Stimulated activated CD4-positive, alpha-beta T cell treated with anti-CD3 and anti-CD28 coated beads, Interleukin-12 subunit alpha, Interleukin-12 subunit beta, amount 100 ng/mL, for 4 hours (primary cell): ENCODE results near the gene FNDC3B.

Source experiments
- DNase-seq: peaks from one replicate; pipeline ENCODE4 v3.0.0-alpha.2; 2020

The FNDC3B gene

GRCh38 chr3:172380632-172381031, 341.3 kb downstream of the FNDC3B start:
- DNase-seq = no peak

- DNase-seq = no peak
Measured at GRCh38 chr3:172383306-172383796, 344.0 kb downstream of the FNDC3B start.

GRCh38 chr3:172384836-172385235, 345.5 kb downstream of the FNDC3B start:
- no peak for DNase-seq

- DNase-seq = no peak
Measured at GRCh38 chr3:172387728-172388127, 348.4 kb downstream of the FNDC3B start.

GRCh38 chr3:172388412-172389078, 349.2 kb downstream of the FNDC3B start:
- DNase-seq = no peak

- DNase-seq = no peak
Measured at GRCh38 chr3:172390792-172391191, 351.4 kb downstream of the FNDC3B start.

- no peak for DNase-seq
Measured at GRCh38 chr3:172391592-172392302, 352.4 kb downstream of the FNDC3B start.

GRCh38 chr3:172394692-172395091, 355.3 kb downstream of the FNDC3B start:
- no peak for DNase-seq

- DNase-seq = no peak
Measured at GRCh38 chr3:172396400-172396799, 357.0 kb downstream of the FNDC3B start.

GRCh38 chr3:172397716-172398405, 358.5 kb downstream of the FNDC3B start:
- DNase-seq = no peak

- no peak for DNase-seq
Measured at GRCh38 chr3:172398484-172398883, 359.1 kb downstream of the FNDC3B start.

- DNase-seq = no peak
Measured at GRCh38 chr3:172402090-172402489, 362.7 kb downstream of the FNDC3B start.

- no peak for DNase-seq
Measured at GRCh38 chr3:172402892-172403643, 363.7 kb downstream of the FNDC3B start.

GRCh38 chr3:172404237-172404962, 365.0 kb downstream of the FNDC3B start:
- no peak for DNase-seq

GRCh38 chr3:172405914-172406313, 366.5 kb downstream of the FNDC3B start:
- no peak for DNase-seq

- DNase-seq = no peak
Measured at GRCh38 chr3:172407872-172408271, 368.5 kb downstream of the FNDC3B start.

- DNase-seq = no peak
Measured at GRCh38 chr3:172410702-172411477, 371.5 kb downstream of the FNDC3B start.

GRCh38 chr3:172411478-172411947, 372.1 kb downstream of the FNDC3B start:
- no peak for DNase-seq

GRCh38 chr3:172415323-172415722, 375.9 kb downstream of the FNDC3B start:
- no peak for DNase-seq

- no peak for DNase-seq
Measured at GRCh38 chr3:172437713-172438112, 398.3 kb downstream of the FNDC3B start.

GRCh38 chr3:172438186-172438585, 398.8 kb downstream of the FNDC3B start:
- DNase-seq = no peak
